ENCODE measurements around the gene CFAP107.
A peak's percentile ranks its signal among the peaks of the same experiment; 100 is the strongest.
"Not testable (repeated sequence)": the region's sequence is repeated elsewhere in the genome, so short reads cannot be mapped to it uniquely, and the experiment has no call there.

Gene CFAP107
- total RNA-seq = 0 to 0.31 reads per million in 2 donors

GRCh38 chr1:12745992-12746323 is at the start of gene CFAP107:
CFAP107 (plus strand) TSS chr1:12746200; CDS start chr1:12746431, 231 bp downstream.
- DNase-seq = peak in 1 of 5 experiments; percentile 88

DNA sequence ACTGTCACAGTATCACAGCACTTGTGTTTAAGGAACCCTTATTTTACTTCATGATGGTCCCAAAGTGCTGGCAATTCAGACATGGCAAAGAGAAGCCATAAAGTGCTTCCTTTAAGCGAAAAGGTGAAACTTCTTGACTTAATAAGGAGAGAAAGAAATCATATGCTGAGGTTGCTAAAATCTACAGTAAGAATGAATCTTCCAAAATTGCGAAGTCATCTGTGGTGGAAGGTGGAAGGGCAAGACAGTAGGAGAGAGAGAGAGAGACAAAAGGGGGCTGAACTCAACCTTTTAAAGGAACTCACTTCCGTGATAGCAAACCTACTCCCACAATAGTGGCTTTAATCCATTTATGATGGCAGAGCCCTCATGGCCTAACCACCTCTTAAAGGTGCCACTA is 49.3 kb upstream of the CFAP107 start:
- DNase-seq = no peak

GRCh38 chr1:12697397-12697796 is 48.6 kb upstream of the CFAP107 start:
- no peak for DNase-seq

- no peak for DNase-seq
Measured at GRCh38 chr1:12703821-12704451, 42.1 kb upstream of the CFAP107 start.

DNA sequence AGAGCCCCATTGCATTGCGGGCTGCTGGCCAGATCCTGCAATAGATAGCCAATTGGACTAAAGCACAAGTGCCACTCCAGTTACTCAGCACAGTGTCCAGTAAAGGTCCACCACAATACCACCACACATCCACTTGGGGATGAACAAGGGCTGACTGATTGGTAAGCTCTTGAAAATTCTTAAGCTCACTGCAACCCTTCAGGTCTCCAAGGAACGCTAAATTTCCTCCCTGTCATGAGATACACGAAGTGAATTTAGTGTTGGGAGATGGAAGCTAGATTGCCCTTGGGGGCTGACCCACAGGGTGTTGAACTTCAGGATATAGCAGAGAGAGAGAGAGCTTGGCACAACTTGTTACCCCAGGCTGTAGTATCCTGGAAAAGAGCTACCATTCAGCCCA is 39.9 kb upstream of the CFAP107 start:
- DNase-seq = no peak

- no peak for DNase-seq
Measured at GRCh38 chr1:12708396-12709090, 37.5 kb upstream of the CFAP107 start.

- DNase-seq = no peak
Measured at GRCh38 chr1:12709091-12709491, 36.9 kb upstream of the CFAP107 start.

- no peak for DNase-seq
Measured at GRCh38 chr1:12709696-12710095, 36.3 kb upstream of the CFAP107 start.

DNA sequence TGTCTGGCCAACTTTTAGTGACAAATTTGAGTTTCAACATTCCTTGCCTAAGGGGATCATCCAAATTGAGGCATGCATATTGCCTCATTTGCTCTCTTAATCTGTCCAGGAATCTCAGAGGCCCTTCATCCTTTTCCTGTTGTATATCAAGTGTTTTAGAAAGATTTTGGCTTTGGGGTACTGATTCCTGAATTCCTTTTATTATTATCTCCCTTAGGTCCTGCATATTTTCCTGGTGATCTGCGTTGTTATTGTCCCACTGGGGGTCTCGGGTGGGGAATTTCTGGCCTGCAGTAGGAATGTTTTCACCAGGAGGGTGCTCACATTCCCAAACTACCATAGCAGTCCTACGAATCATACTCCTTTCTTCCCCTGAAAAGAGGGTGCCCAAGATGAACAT is 34.5 kb upstream of the CFAP107 start:
- DNase-seq = no peak

- DNase-seq = no peak
Measured at GRCh38 chr1:12712076-12712475, 33.9 kb upstream of the CFAP107 start.

- DNase-seq = no peak
Measured at GRCh38 chr1:12712929-12713328, 33.1 kb upstream of the CFAP107 start.

DNA sequence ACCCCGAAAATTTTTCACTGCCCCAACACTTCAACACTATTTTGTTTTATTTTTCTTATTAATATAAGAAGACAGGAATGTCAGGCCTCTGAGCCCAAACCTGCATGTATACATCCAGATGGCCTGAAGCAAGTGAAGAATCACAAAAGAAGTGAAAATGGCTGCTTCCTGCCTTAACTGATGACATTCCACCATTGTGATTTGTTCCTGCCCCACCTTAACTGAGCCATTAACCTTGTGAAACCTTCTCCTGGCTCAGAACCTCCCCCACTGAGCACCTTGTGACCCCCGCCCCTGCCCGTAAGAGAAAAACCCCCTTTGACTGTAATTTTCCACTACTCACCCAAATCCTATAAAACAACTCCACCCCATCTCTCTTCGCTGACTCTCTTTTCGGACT is 32.3 kb upstream of the CFAP107 start:
- DNase-seq = not testable (repeated sequence)

DNA sequence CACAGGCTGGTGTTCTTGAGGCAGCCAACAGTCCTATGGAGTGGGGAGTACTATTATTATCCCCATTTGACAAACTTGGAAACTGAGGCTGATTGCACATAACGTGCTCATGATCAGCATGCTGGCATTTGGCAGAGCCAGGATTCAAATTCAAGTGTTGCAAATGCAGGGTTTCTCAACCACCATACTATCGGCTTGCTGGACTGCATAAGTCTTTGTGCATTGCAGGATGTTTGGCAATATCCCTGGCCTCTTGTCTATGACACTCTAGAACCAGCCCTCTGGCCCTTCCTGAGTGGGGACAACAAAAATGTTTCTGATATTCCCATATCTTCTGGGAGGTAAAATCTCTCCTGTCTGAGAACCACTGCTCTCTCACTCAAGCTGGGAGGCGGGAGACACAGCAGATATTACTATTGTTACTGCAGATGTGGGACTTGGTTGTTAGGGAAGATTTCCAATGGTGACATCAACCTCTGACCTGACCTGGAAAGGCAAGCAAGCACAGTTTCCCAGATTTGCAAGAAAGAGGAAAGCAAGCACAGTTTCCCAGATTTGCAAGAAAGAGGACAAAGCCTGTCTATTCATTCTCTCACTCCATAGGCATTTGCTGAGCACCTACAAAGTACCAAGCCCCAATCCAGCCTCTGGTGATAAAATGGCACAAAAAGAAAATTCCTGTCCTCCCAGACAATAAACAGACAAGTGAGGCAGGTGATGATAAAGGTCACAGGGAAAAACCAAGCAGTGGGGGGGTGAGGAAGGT is 31.1 kb upstream of the CFAP107 start:
- DNase-seq = no peak

DNA sequence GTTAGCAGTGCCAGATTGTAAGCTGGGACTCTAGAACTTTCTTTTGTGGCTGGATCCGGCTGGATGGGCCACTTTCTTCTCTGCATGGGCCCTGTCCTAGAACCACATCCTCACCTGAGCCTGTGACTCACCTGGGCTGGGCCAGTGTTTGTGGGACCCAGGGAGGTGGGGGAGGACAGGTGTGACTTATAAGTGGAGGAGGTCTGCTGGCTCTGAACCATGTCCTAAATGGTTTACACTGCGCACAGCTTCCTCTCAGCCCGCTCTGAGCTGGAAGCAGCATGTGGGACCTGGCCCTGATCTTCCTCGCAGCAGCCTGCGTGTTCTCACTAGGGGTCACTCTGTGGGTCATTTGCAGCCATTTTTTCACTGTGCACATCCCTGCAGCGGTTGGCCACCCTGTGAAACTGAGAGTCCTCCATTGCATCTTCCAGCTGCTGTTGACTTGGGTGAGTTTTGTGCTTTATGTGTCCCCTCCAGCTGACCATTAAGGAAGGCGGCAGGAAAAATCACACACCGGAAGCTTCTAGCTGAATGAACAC is 30.0 kb upstream of the CFAP107 start, which contains the start of gene AADACL3:
TSS of gene AADACL3 (plus strand) at position 215 of the 542 bp plus-strand sequence. CDS start at position 282, 67 bp downstream.
- DNase-seq = no peak

GRCh38 chr1:12717301-12717838 is 28.6 kb upstream of the CFAP107 start:
- no peak for DNase-seq

DNA sequence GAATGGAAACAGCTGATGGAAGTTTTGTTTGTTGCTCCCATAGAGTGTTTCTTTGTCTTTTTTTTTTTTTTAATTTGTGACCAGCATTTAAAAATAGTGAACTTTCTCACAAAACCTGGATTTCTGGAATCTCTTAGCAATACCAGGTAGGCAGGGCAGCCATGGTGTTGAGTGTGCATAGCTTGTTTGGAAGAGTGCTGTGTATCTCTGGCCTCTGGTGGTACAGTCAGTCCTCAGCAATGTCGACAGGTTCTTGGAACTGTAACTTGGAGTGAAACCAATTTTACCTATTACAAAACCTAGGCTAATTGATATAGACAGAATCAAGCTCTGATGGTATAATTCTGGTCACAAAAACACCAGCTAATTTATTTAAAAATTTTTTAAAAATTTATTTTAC is 23.4 kb upstream of the CFAP107 start:
- no peak for DNase-seq

- no peak for DNase-seq
Measured at GRCh38 chr1:12728391-12728790, 17.6 kb upstream of the CFAP107 start.

GRCh38 chr1:12730156-12730555 is 15.8 kb upstream of the CFAP107 start:
- DNase-seq = no peak

DNA sequence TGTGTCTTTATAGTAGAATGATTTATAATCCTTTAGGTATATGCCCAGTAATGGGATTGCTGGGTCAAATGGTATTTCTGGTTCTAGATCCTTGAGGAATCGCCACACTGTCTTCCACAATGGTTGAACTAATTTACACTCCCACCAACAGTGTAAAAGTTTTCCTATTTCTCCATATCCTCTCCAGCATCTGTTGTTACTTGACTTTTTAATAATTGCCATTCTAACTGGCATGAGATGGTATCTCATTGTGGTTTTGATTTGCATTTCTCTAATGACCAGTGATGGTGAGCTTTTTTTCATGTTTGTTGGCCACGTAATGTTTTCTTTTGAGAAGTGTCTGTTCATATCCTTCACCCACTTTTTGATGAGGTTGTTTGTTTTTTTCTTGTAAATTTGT is 14.9 kb upstream of the CFAP107 start:
- not testable (repeated sequence) for DNase-seq

- no peak for DNase-seq
Measured at GRCh38 chr1:12734651-12735050, 11.3 kb upstream of the CFAP107 start.

DNA sequence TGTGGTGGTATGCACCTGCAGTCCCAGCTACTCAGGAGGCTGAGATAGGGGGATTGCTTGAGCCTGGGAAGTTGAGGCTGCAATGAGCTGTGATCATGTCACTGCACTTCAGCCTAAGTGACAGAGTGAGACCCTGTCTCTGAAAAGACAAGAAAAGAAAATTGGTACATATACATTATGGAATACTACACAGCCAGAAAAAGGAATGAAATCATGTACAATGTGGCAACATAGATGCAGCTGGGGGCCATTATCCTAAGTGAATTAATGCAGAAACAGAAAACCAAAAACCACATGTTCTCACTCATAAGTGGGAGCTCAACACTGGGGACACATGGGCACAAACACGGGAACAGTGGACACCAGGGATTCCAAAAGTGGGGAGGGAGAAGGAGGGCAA is 7.1 kb upstream of the CFAP107 start:
- DNase-seq = no peak

GRCh38 chr1:12739613-12740012 is 6.4 kb upstream of the CFAP107 start:
- DNase-seq = no peak

- DNase-seq = no peak
Measured at GRCh38 chr1:12741946-12742345, 4.1 kb upstream of the CFAP107 start.

Measured in T-helper 2 cell (primary cell).